ENCODE data around the gene RBM47.

Gene RBM47

DNA sequence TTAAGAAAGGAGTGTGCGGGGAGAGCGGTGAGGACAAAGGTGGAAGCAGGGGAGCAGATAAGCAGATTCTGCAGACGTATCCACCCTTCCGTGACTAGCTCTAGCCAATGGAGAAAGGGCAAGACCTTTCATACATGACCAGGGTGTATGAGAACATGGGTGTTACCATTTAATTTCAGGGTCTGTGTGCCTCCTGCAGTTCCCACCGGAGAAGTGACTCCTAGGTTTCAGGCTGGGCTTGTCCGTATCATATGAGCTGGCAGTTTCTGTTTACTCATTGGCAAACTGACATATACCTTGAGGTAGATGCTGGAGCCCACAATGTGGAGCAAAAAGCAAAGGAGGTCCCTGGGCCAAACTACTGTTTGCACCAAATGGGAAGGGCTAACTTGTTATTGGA lies 6.8 kb downstream of the RBM47 start:
- DNase-seq, result no peak

DNA sequence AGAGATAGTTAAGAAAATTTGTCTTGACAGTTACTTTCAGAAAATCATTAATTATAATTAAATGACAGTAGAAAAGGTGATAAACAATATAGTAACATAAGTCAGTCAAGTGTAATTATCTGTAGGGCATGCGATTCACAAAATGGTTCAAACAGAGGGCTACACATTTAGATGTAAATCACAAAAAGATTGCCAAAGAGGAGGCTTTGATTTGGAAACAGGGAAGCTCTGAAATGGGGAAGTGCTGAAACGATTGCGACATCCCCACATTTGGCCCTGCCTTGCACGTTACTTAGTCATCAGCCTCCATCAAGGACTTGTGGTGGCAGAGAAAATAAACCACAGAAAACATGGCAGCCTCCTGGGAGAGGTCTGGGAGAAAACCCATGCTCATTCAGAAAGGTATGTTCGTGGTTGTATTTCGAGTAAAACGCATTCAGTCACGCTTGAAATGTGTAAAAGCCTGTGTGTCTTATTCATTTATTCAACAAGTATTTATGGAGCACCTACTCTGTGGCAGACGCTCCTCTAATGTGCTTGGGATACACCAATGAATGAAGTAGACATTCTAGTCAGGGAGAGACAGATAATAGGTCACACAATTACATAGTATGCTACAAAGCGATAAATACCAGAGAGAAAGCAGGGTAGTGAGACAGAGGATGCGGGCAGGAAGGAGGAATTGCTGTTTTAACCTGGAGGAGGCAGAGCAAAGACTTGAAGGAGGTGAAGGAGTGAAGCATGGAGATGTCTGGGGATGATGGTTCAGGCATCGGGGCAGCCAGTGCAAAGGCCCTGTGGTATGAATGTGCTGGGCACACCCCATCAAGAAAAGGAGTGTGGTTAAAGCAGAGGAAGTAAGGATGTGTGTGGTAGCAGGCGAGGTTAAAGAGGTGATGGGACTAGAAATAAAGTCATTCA lies 7.8 kb downstream of the RBM47 start:
- DNase-seq, result peak; percentile 99

DNA sequence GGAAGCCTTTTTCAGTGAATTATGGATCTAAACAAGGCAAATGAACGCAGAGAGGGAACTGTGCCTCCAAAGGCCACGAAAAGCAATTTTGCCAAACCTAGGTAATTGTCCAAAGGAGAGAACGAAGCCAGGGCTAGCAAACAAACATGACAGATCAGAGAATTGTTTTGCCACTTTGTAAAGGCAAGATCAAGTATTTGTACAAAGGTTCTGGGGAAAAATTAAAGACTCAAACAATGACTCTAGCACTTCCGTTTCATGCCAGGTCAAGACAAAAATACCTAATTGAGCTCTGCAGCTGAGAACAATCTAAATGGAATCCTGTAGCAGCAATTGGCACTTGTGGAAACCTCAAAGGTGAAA lies 8.5 kb downstream of the RBM47 start:
- DNase-seq, result no peak

DNA sequence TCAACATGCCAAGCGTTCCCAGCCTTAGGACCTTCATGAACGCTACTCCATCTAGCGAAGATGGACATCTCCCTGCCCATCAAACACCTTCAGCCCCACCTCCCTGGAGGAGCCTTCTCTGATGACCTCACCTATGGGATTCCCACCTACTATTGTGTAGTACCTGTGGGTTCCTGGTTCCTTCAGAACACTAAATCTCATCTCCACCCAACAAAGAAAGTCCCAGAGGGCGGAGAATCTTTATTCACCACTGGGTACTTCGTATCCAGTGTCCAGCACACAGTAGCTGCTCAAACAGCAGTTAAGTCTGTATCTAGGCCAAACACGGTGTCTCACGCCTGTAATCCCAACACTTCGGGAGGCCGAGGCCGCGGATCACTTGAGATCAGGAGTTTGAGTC lies 10.1 kb downstream of the RBM47 start:
- DNase-seq, result no peak

DNA sequence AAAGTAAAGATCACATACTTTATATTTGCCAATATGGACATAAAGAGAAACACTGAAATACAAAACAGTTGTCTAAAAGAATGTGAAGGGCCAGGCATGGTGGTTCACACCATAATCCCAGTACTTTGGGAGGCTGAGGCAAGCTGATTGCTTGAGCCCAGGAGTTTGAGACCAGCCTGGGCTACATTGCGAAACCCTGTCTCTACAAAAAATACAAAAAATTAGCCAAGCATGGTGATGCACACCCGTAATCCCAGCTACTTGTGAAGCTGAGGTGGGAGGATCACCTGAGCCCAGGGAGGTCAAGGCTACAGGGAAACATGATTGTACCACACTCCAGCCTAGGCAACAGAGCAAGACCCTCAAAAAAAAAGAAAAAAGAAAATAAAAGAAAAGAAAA lies 11.8 kb downstream of the RBM47 start:
- peak in 1 of 2 experiments; percentile 8 for DNase-seq

DNA sequence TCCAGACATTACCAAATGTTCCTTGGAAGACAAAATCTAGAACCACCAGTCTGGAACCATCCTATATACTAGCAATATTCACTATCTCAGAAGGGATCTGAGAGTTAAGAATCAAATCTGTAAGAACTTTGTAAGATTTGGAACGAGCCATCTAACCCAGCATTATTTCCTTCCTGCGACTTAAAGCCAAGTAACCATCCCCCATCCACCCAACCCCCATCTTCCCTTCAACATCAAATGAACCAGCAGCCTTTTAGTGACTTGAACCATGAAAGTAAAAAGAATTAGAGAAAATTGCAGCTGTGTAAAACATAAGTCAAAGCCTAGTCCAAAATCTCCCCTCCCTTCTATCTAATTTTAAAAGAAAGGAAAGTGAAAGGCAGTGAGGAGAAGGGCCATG lies 15.6 kb downstream of the RBM47 start:
- no peak for DNase-seq

DNA sequence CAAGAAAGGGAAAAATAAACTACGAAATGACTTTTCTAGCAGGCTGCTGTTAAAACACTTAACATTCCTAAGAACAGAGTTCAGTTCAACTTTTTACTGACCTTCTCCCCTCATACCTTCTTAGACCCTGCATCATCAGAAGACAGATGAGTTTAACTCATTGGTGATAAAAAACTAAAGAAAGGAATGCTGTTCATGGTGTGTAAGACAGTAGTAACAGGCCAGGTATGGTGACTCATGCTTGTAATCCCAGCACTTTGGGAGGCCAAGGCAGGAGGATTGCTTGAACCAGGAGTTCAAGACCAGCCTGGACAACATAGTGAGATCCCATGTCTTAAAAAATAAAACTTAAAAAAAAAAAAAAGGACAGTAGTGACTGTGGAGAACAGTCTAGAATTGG lies 16.2 kb downstream of the RBM47 start:
- DNase-seq, result no peak

DNA sequence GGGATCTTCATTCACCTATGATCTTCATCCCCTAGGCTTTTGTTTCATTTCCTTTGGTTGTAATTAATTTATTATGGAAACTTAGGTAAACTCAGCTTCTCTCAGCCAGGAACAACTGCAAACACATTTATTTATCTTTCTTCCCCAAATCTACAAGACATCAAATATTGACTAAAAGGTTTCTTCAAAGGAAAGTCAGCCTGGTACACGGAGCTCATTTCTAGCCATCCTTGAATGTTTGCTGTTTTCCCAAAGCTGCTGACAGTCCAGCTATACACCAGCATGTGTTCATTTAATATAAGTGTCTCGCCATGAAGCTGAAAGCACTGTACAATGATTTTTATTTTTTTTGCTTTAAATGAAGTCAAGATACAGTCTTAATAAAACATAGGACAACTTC lies 16.8 kb downstream of the RBM47 start:
- no peak for DNase-seq

DNA sequence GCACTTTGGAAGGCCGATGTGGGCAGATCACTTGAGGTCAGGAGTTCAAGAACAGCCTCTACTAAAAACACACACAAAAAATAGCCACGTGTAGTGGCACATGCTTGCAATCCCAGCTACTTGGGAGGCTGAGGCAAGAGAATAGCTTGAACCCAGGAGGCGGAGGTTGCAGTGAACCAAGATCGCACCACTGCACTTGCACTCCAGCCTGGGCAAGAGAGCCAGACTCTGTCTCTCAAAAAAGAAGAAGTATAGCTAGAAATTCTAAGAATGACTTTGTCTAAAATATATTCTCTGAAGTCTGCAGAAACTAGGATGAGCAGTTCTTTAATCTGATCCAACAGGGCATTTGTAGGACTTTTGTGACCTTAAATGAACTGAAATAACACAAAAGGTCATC lies 17.4 kb downstream of the RBM47 start:
- DNase-seq, result no peak

DNA sequence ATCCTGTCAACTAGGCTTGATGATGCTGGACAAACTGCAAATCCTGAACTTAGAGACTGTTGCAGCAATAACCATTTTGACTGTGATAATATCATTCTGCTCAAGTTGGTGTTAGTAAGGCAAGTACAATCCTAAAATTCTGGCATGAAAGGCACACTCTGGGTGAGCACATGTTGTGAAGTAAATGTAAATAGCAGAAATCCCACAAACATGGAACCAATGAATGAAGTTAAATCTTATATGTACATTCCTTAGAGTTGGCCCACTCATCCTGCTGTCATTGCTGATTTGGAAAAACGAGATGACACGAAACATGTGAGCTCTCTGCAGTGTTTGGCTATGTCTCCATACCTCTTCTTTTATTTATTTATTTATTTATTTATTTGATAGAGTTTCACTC lies 21.0 kb downstream of the RBM47 start:
- no peak for DNase-seq

DNA sequence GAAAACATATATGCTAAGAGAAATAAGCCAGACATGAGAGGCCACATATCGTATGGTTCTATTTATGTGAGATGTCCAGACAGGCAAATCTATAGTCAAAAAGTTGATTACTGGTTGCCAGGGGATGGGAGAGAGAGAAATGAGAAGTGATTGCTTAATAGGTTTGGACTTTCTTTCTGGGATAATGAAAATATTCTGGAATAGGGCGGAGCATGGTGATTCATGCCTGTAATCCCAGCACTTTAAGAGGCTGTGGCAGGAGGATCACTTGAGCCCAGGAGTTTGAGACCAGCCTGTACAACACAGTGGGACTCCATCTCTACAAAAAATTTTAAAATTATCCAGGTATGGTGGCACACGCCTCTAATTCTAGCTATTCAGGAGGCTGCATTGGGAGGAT lies 22.4 kb downstream of the RBM47 start:
- DNase-seq, result no peak

DNA sequence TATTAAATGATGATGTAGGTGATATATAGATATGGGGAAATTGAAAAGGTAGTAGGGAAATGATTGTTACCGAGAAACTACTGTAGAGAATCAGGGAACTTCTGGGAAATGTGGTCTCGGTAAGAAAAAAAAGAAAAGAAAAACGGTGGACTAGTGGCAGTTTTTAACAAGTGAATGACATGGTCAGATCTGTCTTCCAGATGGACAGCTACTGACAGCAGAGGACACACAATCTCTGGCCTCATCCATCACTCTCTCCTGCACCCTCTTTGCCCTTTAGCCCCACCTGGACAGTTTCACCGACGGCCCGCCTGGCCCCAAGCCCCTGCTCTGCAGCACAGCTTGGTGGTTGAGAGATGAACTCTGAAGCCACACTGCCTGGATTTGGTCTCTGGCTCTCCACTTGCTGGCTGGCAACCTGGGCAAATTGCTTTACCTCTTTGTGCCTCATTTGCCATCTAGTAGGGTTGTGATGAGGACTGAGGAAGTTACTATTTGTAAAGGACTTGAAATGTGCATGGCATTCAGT lies 23.4 kb downstream of the RBM47 start:
- DNase-seq, result no peak

DNA sequence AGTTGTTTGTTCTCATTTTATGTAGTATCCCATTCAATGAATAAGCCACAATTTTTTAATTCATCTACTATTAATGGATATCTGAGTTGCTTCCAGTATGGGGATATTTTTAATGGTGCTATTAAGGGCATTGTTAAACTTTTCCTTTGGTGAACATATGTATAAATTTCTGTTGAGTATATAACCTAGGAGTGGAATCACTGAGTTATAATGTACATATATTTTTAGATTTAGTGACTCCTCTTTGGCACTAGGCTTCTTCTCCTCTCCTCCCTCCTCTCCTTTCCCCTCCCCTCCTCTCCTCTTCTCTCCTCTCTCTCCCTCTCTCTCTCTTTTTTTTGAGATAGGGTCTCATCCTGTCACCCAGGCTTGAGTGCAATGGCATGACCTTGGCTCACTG lies 26.4 kb downstream of the RBM47 start:
- no peak for DNase-seq

DNA sequence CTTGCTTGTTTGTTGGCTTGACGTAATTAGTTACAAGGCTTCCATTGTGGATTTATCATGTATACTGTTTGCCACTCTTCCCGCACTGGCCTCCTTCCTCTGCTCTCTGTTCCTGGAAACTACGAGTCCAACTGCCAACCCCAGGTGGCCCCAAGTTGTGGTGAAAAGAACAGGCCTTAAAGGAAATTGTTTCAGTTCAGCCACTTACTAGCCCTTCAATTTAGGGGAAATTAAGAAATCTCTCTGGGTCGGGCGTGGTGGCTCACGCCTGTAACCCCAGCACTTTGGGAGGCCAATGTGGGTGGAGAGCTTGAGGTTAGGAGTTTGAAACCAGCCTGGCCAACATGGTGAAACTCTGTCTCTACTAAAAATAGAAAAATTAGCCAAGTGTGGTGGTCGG lies 28.0 kb downstream of the RBM47 start:
- peak; percentile 30 to 46 for DNase-seq

DNA sequence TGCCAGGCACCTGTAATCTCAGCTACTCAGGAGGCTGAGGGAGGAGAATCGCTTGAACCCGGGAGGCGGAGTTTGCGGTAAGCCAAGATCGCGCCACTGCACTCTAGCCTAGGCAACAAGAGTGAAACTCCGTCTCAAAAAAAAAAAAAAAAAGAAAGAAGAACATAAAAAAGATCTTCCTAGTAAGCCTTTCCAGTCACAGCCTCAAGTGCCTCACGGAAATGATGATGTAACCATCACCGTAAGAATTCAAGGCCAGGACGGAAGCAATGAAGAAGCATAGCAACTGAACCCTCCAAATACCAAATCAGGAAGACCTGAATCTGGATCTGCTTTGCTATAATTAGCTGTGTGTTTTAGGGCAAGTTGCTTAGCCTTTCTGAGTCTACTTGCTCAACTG lies 28.8 kb downstream of the RBM47 start:
- DNase-seq, result no peak

DNA sequence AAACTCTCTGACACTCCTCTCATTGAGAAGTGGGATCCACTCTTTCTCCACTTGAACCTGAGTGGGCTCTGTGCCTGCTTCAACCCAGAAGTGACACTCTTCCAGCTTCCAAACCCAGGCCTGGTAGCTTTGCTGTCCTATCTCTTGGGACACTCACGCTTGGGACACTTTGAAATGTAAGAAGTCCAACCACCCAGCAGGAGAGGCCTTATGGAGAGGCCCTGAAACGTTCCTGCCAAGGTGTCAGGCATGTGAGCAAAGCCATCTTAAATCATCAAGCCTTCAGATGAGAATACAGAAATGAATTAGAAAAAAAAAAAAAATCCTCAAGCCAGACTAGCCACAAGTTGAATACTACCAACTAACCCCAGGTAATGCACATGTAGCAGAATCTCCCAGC lies 30.2 kb downstream of the RBM47 start:
- DNase-seq, result no peak

DNA sequence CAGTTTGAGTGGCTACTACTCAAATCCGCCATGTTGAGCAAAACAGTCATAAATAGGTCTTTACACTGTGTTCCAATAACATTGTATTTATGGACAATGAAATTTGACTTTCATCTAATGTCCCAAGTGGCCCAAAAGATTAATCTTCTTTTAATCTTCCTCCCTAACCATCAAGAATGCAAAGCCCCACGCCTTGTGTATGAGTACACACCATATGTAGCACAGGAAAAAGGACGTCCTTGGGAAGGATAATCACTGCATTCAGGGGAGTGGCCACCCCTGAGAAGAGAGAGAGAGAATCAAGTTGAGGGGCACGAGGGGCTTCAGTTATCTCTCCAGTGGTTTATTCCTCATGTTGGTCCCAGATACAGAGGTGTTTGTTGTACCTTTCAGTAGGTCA lies 33.1 kb downstream of the RBM47 start:
- DNase-seq, result no peak

DNA sequence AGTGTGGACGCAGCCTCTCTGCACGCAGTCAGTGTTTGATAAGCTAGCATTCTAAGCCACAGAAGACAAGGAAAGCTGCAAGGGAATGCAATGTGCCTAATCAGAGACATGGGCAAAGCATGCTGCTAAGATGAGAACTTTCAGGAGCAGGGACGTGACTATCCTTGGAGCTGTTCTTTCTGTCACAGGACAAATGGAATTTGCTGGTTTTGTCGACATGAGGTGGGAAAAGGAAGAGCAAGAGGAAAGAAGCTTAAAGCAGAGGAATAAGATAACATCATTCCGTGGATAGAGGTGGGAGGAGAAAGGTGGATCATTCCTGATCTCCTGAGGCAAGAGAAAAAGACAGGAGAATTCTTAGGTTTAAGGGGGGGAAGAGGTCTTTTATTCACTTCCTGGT lies 33.7 kb downstream of the RBM47 start:
- DNase-seq, result no peak

DNA sequence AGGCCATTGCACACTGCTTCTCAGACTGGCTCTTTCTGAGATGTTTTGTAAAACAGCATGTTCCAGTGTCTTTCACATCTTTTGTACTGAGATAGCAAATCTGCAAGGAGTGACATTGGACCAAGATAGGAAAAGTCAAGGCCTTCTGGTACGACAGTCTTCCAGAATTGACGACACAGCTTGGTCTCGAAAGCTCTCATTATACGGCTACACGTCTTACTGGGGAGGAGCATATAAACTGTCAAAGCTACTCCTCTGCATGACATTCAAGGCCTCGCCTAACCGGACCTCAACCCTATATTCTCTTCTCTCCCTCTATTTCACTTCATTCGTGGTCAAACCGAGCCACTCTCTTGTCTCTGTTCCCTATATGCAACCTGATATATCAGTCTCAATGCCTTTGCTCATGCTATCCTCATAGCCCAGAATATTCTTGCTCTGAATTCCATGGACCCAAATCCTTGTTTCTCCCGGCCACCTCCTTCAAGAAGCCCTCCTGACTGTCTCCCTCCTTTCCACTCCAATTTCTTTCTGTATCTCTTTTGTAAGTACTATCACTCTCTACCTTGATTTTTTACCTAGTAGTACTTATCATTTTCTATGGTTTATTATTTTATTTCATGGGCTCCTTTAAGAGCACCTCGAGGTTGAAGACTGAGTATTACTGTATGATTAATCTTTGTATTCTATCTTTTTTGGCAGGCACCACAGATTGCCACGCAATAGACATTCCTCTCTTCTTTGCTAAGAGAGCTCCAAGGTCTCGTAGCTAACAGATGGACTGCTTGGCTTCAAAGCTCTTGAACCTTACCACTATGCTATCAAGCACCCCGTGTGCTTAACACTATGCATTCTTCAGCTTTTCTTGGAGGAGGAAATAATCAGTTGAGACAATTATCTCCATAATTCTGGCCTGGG lies 35.1 kb downstream of the RBM47 start:
- no peak for DNase-seq

DNA sequence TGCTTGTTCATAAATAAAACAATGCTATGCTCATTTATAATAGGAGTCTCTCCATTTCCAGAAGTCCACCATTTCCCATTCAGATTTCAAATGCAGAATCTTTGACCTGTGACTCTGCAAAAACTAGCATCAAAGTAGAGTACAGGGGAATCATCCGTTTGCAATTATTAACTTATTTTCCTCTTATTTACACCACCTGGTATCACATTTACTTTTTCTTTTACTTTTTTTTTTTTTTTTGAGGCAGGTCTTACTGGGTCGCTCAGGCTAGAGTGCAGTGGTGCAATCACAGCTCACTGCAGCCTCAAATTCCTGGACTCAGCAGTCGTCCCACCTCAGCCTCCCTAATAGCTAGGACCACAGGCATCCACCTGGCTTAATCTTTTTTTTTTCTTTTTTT lies 37.6 kb downstream of the RBM47 start:
- no peak for DNase-seq

DNA sequence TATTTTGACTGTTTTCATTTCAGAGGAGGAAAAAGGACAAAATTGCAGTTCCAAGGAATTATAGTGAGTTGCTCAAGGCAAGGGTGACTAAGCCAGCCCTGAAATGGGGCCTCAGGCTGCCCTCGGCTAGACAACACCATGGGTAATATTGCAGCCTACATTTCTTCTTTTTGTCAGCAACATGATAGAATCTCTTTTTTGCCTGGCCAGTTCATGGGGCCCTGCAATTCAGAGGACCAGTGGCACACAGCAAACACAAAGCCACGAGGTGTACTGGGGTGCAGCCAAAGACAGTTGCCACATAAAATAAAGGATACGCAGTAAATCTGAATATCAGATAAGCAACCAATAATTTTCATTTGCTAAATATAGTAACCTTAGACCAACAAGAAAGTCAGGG lies 41.8 kb downstream of the RBM47 start:
- peak; percentile 20 to 39 for DNase-seq

DNA sequence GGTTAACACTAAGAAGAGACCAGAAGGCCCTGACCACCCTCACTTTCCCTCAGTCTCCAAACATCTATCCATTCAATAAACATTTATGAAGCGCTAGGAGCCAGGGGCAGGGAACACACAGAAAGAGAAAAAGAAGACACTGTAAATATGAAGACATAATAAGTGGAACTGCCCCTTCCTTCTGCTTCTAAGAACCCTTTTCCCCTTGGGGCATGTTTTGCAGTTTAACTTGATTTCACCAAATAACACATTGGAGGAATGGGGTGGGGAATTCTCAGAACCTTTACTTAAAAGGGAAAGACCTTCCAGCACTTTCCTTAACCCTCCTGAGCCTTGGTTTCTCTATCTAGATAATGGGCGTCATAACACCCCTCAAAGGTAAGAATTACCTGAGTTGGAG lies 42.3 kb downstream of the RBM47 start:
- DNase-seq, result peak in 1 of 2 experiments; percentile 15

DNA sequence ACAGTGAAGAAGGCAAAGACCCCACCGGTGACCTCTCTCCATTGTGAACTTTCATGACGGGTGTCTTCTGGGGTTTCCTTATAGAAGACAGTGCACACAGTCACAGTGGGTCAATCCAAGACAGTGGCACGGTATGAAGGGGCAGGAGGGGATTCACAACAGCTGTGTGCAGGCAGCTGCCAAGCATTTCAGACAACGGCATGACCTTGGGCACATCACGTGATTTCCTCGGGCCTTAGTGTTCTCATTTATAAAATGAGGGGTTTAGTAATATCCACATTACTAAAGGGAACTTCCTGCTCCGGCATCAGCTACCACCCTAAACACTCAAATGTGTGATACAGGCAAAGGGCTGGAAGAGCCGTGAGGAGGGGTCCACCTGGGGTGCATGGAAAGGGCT lies 42.9 kb downstream of the RBM47 start:
- DNase-seq, result no peak

DNA sequence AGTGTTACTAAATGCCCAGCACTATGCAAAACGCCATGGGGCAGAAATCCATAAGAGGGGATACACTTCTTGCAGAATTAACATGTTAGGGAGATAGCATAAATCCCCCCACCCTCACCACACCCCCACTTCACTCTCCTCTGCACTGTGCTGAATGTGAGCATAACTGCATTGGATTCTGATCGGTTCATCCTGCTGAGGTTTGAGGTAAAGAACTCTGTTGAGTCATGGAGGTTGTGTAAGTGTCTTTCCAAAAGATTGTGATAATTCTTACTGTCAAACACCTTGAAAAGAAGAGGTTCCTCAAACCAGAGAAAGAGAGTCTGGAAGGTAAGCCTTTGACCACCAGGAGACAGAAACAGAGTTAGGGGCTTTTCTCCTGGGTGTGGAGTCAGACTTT lies 43.6 kb downstream of the RBM47 start:
- DNase-seq, result peak; percentile 22 to 40
